Activated naive CD8-positive, alpha-beta T cell treated with anti-CD3 and anti-CD28 coated beads, Interleukin-2, amount 50 U/mL, for 24 hours (primary cell): ENCODE results near the gene SPTLC3.

Experiments used
- ATAC-seq: fragments of 150-1000 bp; cut with Tn5 transposase; one replicate; pipeline ENCODE4 v1.10.0; 2021
- DNase-seq: peaks from one replicate; pipeline ENCODE4 v3.0.0; 2021
- H3K27ac Mint-ChIP-seq: one replicate; pipeline ENCODE4 v1.8.0; 2021; ENCODE audit warnings: mild to moderate bottlenecking, mixed read lengths
- H3K27me3 Mint-ChIP-seq: one replicate; pipeline ENCODE4 v1.8.0; 2021; ENCODE audit warnings: mixed read lengths
- H3K36me3 Mint-ChIP-seq: one replicate; pipeline ENCODE4 v1.8.0; 2021; ENCODE audit warnings: low read depth, mixed read lengths
- H3K4me1 Mint-ChIP-seq: one replicate; pipeline ENCODE4 v1.8.0; 2021; ENCODE audit warnings: mixed read lengths
- H3K4me3 Mint-ChIP-seq: one replicate; pipeline ENCODE4 v1.8.0; 2021; ENCODE audit warnings: mild to moderate bottlenecking, moderate library complexity, mixed read lengths
- H3K9me3 Mint-ChIP-seq: one replicate; pipeline ENCODE4 v1.8.0; 2021; ENCODE audit warnings: mixed read lengths

Gene SPTLC3

DNA sequence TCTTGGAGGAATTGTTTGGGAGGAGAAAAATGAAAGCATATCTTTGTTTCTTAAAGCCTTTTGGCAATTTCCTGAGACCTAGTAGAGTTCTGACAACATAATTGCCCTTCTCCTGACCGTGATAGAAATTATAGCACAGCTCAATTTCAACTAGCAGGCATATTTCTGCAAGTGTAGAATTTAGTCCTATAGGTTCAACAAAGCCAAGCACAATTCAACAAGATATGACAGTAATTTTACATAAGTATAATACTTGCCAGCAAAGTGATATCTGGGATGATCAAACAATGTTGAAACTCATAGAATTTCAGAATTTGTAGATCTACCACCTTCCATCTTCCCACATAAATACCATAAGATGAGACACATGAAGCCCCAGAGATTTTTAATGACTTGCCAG is 73.1 kb downstream of the SPTLC3 start:
- Mint-ChIP-seq H3K36me3 (no peaks in the 10 kb centered on the region), H3K27me3 (no peaks in the 10 kb centered on the region), H3K27ac (no peak overlapping the region), H3K9me3 (no peaks in the 10 kb centered on the region), H3K4me3 (no peak overlapping the region), H3K4me1 (no peaks in the 10 kb centered on the region)
- ATAC-seq = no peak
- no peak for DNase-seq

DNA sequence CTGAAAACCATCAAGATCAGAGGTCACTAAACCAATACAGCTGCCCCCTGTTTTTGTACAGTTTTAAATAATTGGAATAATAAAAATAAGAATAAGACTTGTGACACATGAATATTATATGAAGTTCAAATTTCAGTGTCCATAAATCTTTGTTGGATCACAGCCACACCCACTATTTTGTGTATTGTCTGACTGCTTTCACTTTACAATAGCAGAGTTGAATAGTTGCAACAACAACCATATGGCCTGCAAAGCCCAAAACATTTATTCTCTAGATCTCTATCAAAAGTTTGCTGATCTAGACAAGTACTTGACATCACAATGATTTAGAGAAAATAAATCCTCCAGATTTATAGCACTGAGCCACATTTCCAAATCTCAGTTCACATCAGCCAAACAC is 73.6 kb downstream of the SPTLC3 start:
- no peak overlapping the region for H3K27ac Mint-ChIP-seq
- H3K4me3 Mint-ChIP-seq = no peak overlapping the region

GRCh38 chr20:13085275-13085674 is 76.5 kb downstream of the SPTLC3 start:
- Mint-ChIP-seq H3K36me3 (no peaks in the 10 kb centered on the region), H3K4me1 (no peaks in the 10 kb centered on the region), H3K4me3 (no peak overlapping the region), H3K27me3 (no peaks in the 10 kb centered on the region), H3K27ac (no peak overlapping the region), H3K9me3 (no peaks in the 10 kb centered on the region)
- DNase-seq (no peak), ATAC-seq (no peak)

More for the DNA sequence above, 73.6 kb downstream of the SPTLC3 start:
- ATAC-seq (no peak), DNase-seq (no peak)
- H3K36me3 Mint-ChIP-seq = no peaks in the 10 kb centered on the region
- H3K4me1 Mint-ChIP-seq = no peaks in the 10 kb centered on the region
- no peaks in the 10 kb centered on the region for H3K27me3 Mint-ChIP-seq
- no peaks in the 10 kb centered on the region for H3K9me3 Mint-ChIP-seq

DNA sequence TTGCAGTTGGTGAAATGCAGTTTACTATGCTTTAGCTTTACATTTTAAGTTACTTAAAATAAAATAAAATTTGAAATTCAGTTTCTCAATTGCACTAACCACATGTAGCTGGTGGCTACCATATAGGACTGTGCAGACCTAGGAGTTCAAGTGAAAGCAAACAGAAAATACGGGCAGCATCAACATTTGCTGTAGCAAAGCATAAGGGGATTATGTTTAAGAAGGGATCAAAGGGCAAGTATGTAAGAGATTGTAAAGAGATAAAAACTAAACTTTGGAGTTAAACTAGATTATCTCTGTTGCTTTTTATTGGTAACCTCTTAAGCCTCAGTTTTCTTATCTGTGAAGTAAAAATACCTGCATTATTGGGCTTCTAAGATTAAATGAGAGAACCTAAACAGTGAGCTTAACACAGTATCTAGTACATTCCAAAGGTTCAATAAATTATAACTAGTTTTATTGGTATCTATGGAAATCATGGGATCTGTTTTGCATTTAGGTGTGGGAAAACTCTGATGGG is 81.2 kb downstream of the SPTLC3 start:
- DNase-seq (no peak), ATAC-seq (no peak)
- H3K4me1 Mint-ChIP-seq = no peaks in the 10 kb centered on the region
- H3K4me3 Mint-ChIP-seq = no peak overlapping the region
- no peak overlapping the region for H3K27ac Mint-ChIP-seq
- no peaks in the 10 kb centered on the region for H3K27me3 Mint-ChIP-seq
- H3K9me3 Mint-ChIP-seq = no peaks in the 10 kb centered on the region
- H3K36me3 Mint-ChIP-seq = no peaks in the 10 kb centered on the region

GRCh38 chr20:13092111-13092510 is 83.3 kb downstream of the SPTLC3 start:
- H3K4me3 Mint-ChIP-seq = no peak overlapping the region
- H3K27me3 Mint-ChIP-seq = no peaks in the 10 kb centered on the region
- no peaks in the 10 kb centered on the region for H3K36me3 Mint-ChIP-seq
- no peak overlapping the region for H3K27ac Mint-ChIP-seq
- ATAC-seq = no peak
- no peak for DNase-seq
- no peaks in the 10 kb centered on the region for H3K4me1 Mint-ChIP-seq
- no peaks in the 10 kb centered on the region for H3K9me3 Mint-ChIP-seq

DNA sequence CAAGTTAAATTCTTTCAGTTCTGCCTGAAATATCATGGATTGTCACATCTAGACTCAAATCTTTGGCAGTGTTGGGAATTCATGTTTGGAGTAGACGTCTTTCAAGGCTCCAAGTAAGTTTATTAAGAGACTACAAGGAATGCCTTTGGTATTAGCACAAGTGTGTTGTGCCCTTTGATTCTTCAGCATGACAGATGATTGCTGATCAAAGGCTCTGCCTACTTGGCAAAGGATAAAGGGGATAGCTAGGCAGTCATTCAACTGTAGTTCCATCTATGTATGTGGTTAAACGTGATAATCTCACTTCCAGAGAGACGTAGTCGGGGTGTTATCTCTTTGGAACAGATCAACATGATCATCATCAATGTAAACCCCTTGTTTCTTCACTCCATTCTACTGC is 86.2 kb downstream of the SPTLC3 start:
- Mint-ChIP-seq H3K9me3 (no peaks in the 10 kb centered on the region), H3K36me3 (no peaks in the 10 kb centered on the region), H3K4me1 (no peaks in the 10 kb centered on the region), H3K27ac (no peak overlapping the region), H3K4me3 (no peak overlapping the region), H3K27me3 (no peaks in the 10 kb centered on the region)
- ATAC-seq (no peak), DNase-seq (no peak)

DNA sequence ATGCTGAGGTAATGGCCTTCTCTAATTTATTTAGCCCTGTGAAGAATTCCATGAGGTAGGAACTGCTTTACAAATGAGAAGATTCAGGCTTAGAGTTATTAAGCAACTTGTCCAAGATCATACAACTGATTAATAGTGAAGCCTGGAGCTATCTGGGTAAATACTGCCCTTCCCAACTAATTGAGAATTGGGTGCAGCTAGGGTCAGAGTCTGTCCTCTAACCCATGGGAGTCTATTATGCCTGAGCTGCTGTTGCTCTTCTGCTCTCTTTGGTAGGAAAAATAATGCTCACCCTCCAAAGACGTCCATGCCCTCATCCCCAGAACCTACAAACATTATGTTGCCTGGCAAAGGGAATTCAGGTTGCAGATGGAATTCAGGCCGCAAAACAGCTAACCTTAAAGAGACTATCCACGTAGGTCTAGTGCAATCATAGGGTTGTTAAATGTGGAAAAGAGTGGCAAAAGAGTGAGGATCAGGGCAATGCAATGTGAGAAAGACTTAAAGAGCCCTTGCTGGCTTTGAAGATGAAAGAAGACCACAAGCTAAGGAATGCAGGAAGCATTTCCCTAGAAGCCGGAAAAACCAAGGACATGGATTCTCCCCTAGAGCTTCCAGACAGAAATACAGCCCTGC is 90.1 kb downstream of the SPTLC3 start:
- Mint-ChIP-seq H3K27me3 (no peaks in the 10 kb centered on the region), H3K27ac (no peak overlapping the region), H3K36me3 (no peaks in the 10 kb centered on the region), H3K4me1 (no peaks in the 10 kb centered on the region), H3K4me3 (no peak overlapping the region), H3K9me3 (no peaks in the 10 kb centered on the region)
- ATAC-seq (no peak), DNase-seq (no peak)

- H3K27ac Mint-ChIP-seq = no peak overlapping the region
- no peaks in the 10 kb centered on the region for H3K27me3 Mint-ChIP-seq
- H3K9me3 Mint-ChIP-seq = no peaks in the 10 kb centered on the region
- no peaks in the 10 kb centered on the region for H3K36me3 Mint-ChIP-seq
- no peaks in the 10 kb centered on the region for H3K4me1 Mint-ChIP-seq
- ATAC-seq (no peak), DNase-seq (no peak)
- no peak overlapping the region for H3K4me3 Mint-ChIP-seq
Measured at GRCh38 chr20:13099676-13100075, 90.9 kb downstream of the SPTLC3 start.

DNA sequence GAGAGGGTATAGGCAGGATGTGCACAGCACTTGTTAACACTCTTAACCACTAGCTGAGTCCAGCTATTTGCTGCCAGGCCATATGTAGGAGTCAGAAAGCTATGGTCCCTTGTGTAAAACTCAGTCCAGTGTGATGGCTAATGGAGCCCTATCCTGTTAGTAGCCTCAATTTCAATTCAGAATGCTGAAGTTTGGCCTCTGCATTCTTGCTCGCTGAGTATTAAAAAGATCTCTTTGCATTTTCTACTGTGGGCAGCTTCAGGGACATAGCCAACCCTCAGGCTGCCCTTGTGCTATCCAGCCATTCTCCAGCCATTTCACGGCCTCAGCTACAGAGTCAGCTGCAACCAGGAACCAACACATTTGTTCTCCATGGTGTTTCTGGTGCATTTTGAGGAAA is 92.5 kb downstream of the SPTLC3 start:
- no peaks in the 10 kb centered on the region for H3K27me3 Mint-ChIP-seq
- no peak for DNase-seq
- no peaks in the 10 kb centered on the region for H3K36me3 Mint-ChIP-seq
- no peak overlapping the region for H3K27ac Mint-ChIP-seq
- H3K4me3 Mint-ChIP-seq = no peak overlapping the region
- H3K9me3 Mint-ChIP-seq = no peaks in the 10 kb centered on the region
- no peak for ATAC-seq
- H3K4me1 Mint-ChIP-seq = no peaks in the 10 kb centered on the region

GRCh38 chr20:13101706-13102105 is 92.9 kb downstream of the SPTLC3 start:
- H3K36me3 Mint-ChIP-seq = no peaks in the 10 kb centered on the region
- H3K9me3 Mint-ChIP-seq = no peaks in the 10 kb centered on the region
- DNase-seq (no peak), ATAC-seq (no peak)
- no peaks in the 10 kb centered on the region for H3K4me1 Mint-ChIP-seq
- no peak overlapping the region for H3K27ac Mint-ChIP-seq
- no peaks in the 10 kb centered on the region for H3K27me3 Mint-ChIP-seq
- no peak overlapping the region for H3K4me3 Mint-ChIP-seq

DNA sequence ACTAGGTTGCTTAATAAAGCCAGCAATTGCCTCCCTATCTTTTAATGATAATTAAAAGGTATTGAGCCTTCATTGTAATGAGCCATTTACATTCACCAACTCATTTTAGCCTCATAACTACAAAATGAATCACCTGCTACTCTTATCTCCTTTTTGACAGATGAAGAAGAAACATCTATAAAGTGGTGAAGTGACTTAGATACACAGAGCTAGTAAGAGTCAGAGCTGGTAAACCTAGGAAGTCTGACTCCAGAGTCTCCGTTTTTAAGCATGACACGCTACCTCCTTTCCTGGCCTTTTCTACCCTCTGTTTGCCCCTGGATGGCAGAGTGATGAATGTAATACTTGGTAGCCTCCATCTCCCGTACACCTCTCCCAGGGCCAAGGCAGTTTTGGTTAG is 93.5 kb downstream of the SPTLC3 start:
- no peaks in the 10 kb centered on the region for H3K36me3 Mint-ChIP-seq
- no peak overlapping the region for H3K4me3 Mint-ChIP-seq
- ATAC-seq = no peak
- H3K9me3 Mint-ChIP-seq = no peaks in the 10 kb centered on the region
- H3K27ac Mint-ChIP-seq = no peak overlapping the region
- no peaks in the 10 kb centered on the region for H3K27me3 Mint-ChIP-seq
- no peak for DNase-seq
- H3K4me1 Mint-ChIP-seq = no peaks in the 10 kb centered on the region

DNA sequence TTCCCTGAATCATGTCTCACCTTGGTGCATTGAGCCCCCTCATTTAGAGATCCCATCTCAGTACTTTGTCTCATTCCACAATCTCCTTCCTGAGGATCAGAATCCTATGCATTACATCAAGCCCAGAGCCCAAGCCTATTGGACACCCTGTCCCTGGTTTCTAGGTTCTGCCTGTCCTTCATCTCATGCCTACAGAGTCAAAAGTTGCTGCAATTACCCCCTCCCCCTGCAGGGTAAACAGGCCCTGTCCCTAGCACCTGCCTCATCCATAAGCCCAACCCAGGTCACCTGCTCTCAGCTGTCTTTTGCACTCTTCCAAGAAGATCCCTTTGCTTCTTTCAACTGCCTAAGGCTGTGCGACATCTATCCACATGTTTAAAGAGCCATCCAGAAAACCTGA is 93.9 kb downstream of the SPTLC3 start:
- DNase-seq (no peak), ATAC-seq (no peak)
- Mint-ChIP-seq H3K4me1 (no peaks in the 10 kb centered on the region), H3K9me3 (no peaks in the 10 kb centered on the region), H3K4me3 (no peak overlapping the region), H3K27me3 (no peaks in the 10 kb centered on the region), H3K36me3 (no peaks in the 10 kb centered on the region), H3K27ac (no peak overlapping the region)

- no peak overlapping the region for H3K4me3 Mint-ChIP-seq
- H3K4me1 Mint-ChIP-seq = no peaks in the 10 kb centered on the region
Measured at GRCh38 chr20:13105039-13105438, 96.3 kb downstream of the SPTLC3 start.

DNA sequence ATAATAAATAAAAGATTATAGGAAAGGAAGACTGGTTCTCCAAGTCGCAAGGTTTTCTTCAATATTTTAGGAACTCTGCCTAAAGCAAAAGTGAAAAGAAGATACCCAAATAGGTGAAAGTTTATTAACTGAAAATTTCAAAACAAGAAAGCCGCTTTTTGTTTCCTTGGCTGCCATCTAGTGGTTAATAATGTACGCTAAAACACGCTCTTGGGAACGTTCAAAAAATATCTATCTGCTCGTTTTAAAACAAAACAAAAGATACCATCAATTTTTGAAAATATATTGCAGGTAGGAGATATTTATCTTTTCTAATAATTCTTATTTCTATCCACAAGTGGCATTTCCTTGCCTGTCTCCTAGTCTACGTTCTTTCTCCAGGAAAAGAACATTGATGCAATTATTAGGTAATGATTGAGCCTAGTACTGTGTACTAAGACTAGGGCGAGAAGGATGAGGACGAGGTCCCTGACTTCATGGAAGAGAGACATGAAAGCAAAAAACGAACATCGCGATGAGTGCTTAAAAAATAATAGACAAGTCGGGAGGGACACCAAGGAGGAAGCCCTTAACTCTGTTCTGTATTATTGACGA is 97.2 kb downstream of the SPTLC3 start:
- Mint-ChIP-seq H3K27ac (no peak overlapping the region), H3K27me3 (peaks cover 1% of the 10 kb centered on the region), H3K4me3 (no peak overlapping the region), H3K4me1 (no peaks in the 10 kb centered on the region), H3K36me3 (no peaks in the 10 kb centered on the region), H3K9me3 (no peaks in the 10 kb centered on the region)
- no peak for DNase-seq
- no peak for ATAC-seq

More at GRCh38 chr20:13105039-13105438, 96.3 kb downstream of the SPTLC3 start:
- Mint-ChIP-seq H3K36me3 (no peaks in the 10 kb centered on the region), H3K27ac (no peak overlapping the region), H3K9me3 (no peaks in the 10 kb centered on the region), H3K27me3 (peaks cover 1% of the 10 kb centered on the region)
- DNase-seq (no peak), ATAC-seq (no peak)

- Mint-ChIP-seq H3K36me3 (no peaks in the 10 kb centered on the region), H3K4me3 (no peak overlapping the region), H3K27ac (no peak overlapping the region), H3K27me3 (peaks cover 1% of the 10 kb centered on the region), H3K4me1 (no peaks in the 10 kb centered on the region), H3K9me3 (no peaks in the 10 kb centered on the region)
- DNase-seq = no peak
- no peak for ATAC-seq
Measured at GRCh38 chr20:13109658-13110057, 100.9 kb downstream of the SPTLC3 start.
